NCI-H748 treated with DMSO at 0.1 percent for 48 hours (cell line): ENCODE measurements around the gene CACNA1I.
A peak's percentile ranks its signal among the peaks of the same experiment; 100 is the strongest.

Experiments
- DNase-seq: peaks from one replicate; lab custom pipeline; 2025; lab: John Stamatoyannopoulos, UW

The CACNA1I gene

GRCh38 chr22:39598017-39598965 is 27.7 kb downstream of the CACNA1I start:
- DNase-seq = peak; percentile 7

GRCh38 chr22:39600491-39601179 is 30.1 kb downstream of the CACNA1I start:
- DNase-seq = no peak

GRCh38 chr22:39601180-39601535 is 30.6 kb downstream of the CACNA1I start:
- no peak for DNase-seq

GRCh38 chr22:39603345-39603744 is 32.8 kb downstream of the CACNA1I start:
- DNase-seq = no peak

- DNase-seq = no peak
Observed at GRCh38 chr22:39610246-39610645, 39.7 kb downstream of the CACNA1I start.

- DNase-seq = no peak
Observed at GRCh38 chr22:39610766-39611165, 40.2 kb downstream of the CACNA1I start.

- no peak for DNase-seq
Observed at GRCh38 chr22:39611360-39611759, 40.8 kb downstream of the CACNA1I start.

- no peak for DNase-seq
Observed at GRCh38 chr22:39612811-39613548, 42.4 kb downstream of the CACNA1I start.

GRCh38 chr22:39613549-39613921 is 43.0 kb downstream of the CACNA1I start:
- DNase-seq = no peak

GRCh38 chr22:39614442-39614841 is 43.9 kb downstream of the CACNA1I start:
- DNase-seq = no peak

GRCh38 chr22:39616051-39616450 is 45.5 kb downstream of the CACNA1I start:
- DNase-seq = no peak

GRCh38 chr22:39616781-39617180 is 46.2 kb downstream of the CACNA1I start:
- no peak for DNase-seq

- no peak for DNase-seq
Observed at GRCh38 chr22:39617342-39617741, 46.8 kb downstream of the CACNA1I start.

- no peak for DNase-seq
Observed at GRCh38 chr22:39617970-39618757, 47.6 kb downstream of the CACNA1I start.

- DNase-seq = no peak
Observed at GRCh38 chr22:39618996-39619530, 48.5 kb downstream of the CACNA1I start.

GRCh38 chr22:39620924-39621690 is 50.6 kb downstream of the CACNA1I start:
- DNase-seq = no peak

- no peak for DNase-seq
Observed at GRCh38 chr22:39621826-39622225, 51.3 kb downstream of the CACNA1I start.

GRCh38 chr22:39622881-39623367 is 52.4 kb downstream of the CACNA1I start:
- DNase-seq = no peak

GRCh38 chr22:39623603-39624500 is 53.3 kb downstream of the CACNA1I start:
- DNase-seq = no peak

- no peak for DNase-seq
Observed at GRCh38 chr22:39624501-39624821, 53.9 kb downstream of the CACNA1I start.
